ENCODE results near the gene SPTLC3.

DNA sequence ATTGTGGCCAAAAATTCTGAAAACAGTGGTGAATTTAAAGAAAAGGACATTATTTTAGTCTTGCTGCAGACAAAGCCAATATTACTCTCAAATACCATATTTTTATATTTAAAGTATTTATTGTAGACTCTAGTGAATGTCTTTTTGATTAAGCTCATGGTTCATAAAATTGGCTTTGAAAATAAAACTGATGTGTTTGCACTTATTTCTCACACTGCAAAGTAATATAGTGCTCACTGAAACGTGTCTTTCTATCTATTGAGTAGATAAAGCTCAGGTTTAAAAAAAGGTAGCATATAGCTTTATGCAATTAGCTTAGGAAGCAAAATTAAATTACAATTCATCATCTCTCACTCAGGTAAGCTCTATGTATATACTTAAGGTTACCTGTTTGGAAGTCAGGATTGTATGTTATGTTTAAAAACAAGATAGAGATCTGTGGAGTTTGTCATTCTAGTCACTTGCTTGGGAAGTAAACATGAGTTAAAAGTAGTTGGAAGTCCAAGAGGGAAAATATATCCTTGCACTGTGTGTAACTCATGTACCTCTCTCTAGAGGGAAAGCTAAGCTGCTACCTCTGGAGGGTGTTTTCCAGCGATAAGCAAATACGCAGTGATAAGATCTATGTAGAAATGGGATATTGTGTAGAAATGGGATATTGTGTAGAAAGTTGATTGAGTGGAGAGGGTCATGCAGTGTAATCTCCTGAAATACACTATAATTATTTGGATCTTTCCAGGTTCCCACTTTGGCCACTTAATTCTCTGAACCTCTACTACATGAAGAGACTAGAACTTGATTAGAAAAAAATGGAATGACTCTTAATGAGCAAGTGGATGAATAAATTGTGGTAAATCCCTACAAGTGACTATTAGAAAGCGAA lies 29.9 kb upstream of the SPTLC3 start:
- no peak for TF ChIP-seq ZNF274 (IDR thresholded peaks at IDR 0.05; ENCODE audit: low read depth, low read length)
- no peak for TF ChIP-seq YY1 (IDR thresholded peaks at IDR 0.05; ENCODE audit: insufficient read depth, insufficient read length)
- no peak for TF ChIP-seq SUZ12 (IDR thresholded peaks at IDR 0.05; ENCODE audit: extremely low read depth, insufficient read depth, insufficient read length)
